GM18511 (cell line): ENCODE data around the gene CACNA1B.
"Not testable (repeated sequence)": the region's sequence is repeated elsewhere in the genome, so short reads cannot be mapped to it uniquely, and the experiment has no call there.

Source experiments
- ATAC-seq: cut with Tn5 transposase; IDR thresholded peaks from one replicate; pipeline ENCODE4 v1.9.1; 2021; ENCODE audit warnings: mild to moderate bottlenecking, moderate library complexity; ENCODE audit not compliant: unreplicated experiment

The CACNA1B gene

DNA sequence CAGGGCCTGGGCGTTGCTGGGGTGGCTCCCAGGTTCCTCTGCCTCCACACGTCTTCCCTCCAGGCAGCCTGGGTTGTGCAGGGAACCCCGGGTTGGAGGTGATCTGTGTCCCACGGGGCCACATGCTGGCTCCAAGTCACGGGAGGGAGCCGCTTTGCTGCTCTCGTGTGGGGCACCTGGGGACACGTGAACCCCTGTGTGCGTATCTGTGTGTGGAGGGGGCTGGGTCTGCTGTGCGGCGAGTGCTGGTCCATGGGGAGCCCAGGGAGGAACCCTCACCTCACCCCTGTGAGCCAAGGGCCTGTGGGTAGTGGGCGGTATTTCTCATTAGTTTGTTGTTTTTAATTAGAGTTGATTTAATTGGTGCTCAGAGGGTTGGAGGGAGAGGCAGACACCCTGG is 7.5 kb downstream of the CACNA1B start:
- not testable (repeated sequence) for ATAC-seq

- ATAC-seq, result not testable (repeated sequence)
Measured at GRCh38 chr9:137888621-137889020, 11.0 kb downstream of the CACNA1B start.

- not testable (repeated sequence) for ATAC-seq
Measured at GRCh38 chr9:137889966-137890365, 12.4 kb downstream of the CACNA1B start.

DNA sequence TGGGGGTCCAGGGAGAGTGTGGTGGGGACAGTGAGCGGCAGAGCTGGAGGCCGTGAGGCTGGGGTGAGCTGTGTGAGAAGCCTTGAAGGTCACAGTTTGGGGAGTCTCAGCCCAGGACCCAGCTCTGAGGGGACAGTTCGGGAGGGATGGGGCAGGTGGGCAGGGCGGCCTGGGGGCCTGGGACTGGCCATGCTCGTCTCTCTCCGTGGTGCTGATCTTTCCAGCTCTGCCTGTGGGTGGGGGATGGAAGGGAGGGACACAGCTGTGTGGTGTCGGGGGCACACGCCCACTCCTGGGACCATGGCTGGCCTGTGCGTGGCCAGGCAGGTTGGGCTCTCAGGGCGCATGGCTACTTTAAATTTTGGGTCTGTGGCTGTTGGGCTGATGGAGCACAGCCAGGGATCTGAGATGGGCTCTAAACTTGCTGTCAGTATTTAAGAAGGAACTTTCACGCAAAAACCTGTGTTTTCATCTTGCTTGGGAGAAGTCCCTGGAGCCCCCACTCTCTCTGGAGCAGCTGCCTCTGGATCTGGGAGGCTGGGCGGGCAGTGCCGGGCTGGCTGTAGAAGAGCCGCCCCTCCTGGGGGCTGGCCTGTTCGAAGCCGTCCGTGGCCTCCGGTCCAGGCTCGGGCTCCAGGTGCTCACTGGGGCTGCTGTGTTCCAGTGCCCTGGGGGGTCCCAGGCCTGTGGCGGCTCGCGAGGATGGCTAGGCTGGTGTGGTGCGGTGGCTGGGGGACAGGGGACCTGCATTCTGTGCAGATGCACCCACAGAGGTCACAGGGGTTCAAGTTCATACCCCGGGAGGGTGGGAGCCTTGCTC is 13.4 kb downstream of the CACNA1B start:
- ATAC-seq, result not testable (repeated sequence)

DNA sequence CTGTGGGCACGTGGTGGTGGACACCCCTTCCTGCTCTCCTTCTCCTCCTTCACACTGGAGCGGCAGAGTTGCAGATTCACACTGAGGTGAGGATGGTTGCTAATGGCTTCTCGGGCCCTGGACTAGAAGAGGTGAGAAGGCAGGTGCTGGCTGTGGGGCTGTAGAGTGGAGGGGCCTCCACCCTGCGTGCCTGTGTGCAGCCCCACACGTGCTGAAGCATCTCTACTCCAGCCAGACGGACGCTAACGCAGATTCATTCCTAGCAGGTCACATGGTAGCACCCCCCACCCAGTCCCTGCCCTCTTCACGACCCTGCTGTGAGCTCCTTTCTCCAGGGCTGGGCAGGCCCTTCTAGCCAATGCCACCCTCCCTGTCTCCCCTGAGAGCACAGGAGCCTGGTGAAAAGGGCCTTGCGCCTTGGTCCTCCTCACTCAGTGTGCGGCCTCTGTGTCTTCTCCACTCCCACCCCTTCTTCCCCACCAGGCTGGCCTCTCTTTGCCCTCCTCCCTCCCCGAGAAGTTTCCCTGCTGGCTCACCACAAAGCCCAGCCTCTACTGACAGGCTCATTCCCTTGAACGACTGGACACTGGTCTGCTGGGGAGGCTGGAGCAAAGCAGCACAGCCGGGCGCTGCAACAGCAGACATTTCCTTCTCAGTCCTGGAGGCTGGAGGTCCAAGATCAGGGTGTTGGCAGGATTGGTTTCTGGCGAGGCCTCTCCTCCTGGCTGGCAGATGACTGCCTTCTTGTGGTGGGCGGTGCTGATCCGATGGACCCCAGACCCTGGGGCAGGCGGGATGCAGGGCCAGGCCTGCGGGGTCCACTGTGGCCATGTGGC is 14.2 kb downstream of the CACNA1B start:
- no peak for ATAC-seq

DNA sequence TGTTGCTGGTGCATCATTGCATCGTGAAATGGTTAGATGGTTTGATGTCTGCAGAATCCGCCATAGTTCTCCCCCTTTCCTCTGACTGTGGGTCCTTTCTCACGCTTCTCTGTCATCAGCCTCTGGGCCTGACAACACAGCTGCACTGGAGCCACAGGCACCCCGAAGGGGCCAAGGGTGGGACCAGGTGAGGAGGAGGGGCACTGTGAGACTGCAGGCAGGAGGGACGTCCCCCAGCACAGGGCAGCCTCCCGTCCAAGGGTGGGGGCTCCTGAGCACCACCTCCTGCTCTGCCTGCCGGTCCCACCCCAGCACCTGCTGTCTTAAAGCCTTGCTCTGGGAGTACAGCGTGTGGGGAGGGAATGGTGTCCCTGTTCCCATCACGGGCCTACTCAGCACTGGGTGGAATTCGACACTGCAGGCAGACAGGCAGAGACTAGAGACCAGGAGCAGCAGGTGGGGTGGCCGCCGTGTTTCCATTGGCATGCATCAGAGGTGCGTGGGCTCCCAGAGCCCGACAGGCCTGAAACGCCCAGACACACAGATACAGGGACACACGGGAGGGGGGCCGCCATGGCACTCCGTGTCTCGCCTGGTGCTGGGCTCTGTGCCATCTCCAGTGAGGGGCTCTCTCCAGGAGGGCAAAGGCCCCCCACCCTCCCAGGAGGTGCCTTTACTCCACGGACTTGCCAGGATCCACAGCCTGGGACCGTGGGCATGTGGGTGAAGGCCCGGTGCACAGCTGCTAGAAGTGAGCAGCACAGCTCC is 15.0 kb downstream of the CACNA1B start:
- ATAC-seq, result no peak

DNA sequence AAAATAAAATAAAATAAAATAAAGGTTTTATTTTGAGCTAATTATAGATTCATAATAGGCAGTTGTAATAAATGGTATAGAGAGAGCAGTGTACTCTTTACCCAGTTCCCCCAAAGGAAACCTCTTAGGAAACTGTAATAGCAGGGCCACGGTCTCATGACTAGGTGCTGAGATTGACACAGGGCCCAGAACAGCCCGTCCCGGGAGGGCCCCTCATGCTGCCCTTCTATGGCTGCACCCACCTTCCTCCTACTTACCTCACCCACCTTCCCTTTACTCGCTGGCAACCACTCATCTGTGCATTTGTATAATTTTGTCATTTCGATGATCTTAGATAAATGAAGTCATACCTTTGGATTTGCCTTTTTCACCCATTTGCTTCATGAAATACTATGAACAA is 16.1 kb downstream of the CACNA1B start:
- ATAC-seq, result no peak

- no peak for ATAC-seq
Measured at GRCh38 chr9:137899551-137900360, 22.2 kb downstream of the CACNA1B start.

DNA sequence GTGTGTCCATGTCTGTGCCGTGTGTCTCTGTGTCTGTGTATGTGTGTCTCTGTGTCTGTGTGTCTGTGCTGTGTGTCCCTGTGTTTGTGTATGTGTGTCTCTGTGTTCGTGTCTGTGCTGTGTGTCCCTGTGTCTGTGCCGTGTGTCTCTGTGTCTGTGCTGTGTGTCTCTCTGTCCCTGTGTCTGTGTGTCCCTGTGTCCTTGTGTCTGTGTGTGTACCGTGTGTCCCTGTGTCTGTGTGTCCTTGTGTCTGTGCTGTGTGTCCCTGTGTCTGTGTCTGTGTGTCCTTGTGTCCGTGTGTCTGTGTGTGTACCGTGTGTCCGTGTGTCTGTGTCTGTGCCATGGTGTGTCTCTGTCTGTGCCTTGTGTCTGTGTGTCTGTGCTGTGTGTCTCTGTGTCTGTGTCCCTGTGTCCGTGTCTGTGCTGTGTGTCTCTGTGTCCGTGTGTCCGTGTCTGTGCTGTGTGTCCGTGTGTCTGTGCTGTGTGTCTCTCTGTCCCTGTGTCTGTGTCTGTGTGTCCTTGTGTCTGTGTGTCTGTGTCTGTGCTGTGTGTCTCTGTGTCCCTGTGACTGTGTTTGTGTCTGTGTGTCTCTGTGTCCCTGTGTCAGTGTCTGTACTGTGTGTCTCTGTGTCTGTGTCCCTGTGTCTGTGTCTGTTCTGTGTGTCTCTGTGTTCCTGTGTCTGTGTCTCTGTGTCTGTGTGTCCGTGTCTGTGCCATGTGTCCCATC is 23.2 kb downstream of the CACNA1B start:
- no peak for ATAC-seq

GRCh38 chr9:137902646-137903045 is 25.1 kb downstream of the CACNA1B start:
- ATAC-seq, result no peak

- no peak for ATAC-seq
Measured at GRCh38 chr9:137905740-137906139, 28.2 kb downstream of the CACNA1B start.

DNA sequence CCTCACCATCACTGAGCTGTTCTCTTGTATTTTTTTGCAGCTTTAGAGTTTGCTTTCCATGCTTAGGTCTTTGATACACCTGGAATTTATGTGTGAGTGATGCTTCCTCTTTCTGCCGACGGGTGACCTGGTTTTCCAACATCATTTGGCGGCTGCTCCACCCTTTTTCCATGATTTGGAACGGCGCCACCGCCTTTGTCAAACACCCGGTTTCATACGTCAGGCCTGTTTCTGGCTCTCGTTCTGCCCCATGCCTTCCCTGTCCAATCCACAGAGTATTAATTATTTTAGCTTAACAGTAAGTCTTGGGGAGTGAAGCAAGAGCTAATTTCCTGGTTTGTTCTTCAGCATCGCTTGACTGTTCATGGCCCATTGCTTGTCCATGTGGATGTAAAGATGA is 30.2 kb downstream of the CACNA1B start:
- ATAC-seq, result no peak

DNA sequence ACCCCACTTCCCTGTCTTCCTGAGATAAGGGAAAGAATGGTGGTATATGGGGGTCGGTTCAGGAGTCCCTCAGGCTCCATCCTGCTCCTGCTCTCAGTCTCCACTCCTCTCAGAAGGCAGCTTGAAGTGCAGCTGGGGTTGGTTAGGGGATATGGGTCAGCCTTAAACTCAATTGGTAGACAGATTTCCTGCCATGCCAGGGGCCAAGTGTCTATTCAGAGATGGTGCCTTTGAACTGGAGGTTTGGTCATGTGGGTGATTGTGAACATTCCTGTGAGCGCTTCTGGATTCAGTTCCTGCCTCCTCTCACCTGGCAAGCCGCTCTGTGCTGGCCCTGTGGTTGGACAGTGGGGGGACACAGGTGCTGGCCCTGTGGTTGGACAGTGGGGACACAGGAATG is 35.1 kb downstream of the CACNA1B start:
- ATAC-seq, result no peak

DNA sequence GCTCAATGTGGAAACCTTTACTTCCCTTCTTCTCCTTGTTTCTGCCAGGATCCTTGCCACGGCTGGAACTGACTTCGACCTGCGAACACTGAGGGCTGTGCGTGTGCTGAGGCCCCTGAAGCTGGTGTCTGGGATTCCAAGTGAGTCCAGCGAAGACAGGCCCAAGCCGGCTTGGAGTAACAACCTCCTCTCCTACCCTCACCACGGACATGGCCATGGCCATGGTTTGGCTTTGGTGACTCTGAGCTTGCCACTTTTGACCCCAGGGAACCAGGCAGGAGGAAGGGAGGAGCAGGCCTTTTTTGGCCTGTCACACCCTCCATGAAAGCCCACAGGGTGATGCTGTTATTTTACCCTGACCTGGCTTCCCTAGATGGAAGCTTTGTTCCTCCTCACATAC is 35.5 kb downstream of the CACNA1B start:
- no peak for ATAC-seq

DNA sequence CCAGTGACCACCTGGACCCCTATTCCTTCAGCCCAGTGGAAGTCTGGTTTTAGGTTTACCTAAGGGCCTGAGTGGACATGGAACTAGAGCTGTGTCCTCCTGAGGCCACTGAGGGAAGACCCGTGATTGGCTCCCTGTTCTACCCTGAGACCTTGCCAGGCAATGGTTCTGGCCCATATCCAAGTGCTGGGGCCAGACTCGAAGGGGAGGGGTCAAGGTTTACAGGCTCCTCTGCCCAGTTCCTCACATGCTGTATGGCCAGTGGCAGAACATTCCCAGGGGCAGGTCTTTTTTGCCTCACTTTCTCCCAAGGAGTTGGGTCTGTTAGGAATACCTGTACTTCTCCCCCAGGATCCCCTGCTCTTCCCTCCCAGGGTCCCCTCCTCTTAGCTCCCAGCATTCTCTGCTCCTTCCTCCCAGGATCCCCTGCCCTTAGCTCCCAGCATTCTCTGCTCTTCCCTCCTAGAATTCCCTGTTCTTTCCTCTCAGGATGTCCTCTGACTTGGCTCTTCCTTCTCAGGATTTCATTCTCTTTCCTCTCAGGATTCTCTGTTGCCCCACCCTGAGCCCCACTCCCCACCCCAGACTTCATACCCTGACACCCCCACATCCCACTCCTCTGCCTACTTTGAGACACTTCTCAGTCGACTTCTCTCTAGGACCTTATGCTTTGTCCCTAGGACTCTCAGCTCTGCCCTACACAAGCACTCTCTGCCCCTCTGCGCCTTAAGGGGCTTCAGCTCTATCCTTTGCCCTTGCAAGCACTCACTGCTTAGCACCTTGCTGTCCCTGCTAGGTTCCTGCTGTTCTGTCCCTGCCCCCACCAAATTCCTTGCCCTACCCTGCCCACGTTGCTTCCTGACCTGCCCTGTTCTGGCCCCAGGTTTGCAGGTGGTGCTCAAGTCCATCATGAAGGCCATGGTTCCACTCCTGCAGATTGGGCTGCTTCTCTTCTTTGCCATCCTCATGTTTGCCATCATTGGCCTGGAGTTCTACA is 36.5 kb downstream of the CACNA1B start:
- no peak for ATAC-seq

DNA sequence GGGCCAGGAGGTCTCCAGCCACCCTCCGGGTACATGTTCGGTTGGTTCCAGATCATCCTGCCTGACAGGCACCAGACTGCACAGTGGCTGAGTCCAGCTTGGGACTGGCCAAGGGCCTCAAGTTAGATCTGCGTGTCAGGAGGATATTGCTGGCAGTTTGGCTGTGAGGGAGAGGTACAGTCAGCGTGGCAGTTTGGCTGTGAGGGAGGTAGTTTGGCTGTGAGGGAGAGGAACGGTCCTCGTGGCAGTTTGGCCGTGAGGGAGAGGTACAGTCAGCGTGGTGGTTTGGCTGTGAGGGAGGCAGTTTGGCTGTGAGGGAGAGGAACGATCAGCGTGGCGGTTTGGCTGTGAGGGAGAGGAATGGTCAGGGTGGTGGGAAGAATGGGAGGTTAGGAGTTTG is 39.0 kb downstream of the CACNA1B start:
- ATAC-seq, result no peak

- no peak for ATAC-seq
Measured at GRCh38 chr9:137917116-137917515, 39.5 kb downstream of the CACNA1B start.

GRCh38 chr9:137917795-137918194 is 40.2 kb downstream of the CACNA1B start:
- ATAC-seq, result no peak
